ENCODE results near the gene ATMIN.

DNA sequence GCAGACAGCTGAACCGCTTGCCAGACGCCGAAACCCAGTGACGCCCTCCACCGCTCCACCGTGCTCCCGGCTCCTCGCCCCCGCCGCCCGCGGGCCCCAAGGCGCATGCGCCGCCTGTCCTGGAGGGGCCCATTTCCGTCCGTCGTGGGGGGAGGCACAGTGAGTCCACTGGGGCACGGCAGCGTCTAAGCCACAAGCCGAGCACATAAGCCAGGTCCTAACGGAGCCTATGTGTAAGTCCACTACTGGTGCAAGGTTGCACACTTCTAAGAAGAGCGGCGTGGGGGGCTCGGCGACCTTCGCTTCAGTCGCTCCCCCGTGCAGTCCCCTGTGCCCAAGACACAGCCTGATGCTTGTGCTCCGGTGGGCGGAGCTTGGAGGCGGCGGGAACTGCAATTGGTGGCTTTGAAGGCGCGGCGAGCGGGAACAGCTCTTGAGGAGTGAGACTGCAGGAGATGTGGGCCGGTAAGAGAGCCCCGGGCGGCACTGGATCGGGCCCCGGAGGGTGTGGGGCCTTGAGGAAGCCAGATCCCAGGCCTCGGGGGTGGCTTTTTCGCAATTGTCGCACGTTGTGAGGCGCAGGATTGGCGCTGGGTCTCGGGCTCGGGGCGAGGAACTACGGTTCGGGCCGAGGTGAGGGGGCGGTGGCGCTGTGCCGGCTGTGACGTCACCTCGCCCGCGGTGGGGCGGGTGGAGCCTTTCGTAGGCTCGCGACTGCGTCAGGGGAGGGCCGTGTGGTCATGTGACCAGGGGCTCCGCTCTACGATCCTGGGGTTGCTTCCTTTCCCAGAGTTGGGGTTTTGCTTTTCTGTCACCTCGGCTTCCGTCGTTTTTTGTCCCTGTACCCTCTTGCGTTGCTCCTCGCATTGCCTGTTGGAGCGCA is 28.6 kb upstream of the ATMIN start, which contains the start of the genes CENPN and CMC2:
- no peak for TF ChIP-seq EZH2 (IDR thresholded peaks at IDR 0.05; ENCODE audit: borderline replicate concordance, insufficient read depth, low read depth, low read length, poor library complexity, severe bottlenecking)
- TF ChIP-seq, protein P1, sequence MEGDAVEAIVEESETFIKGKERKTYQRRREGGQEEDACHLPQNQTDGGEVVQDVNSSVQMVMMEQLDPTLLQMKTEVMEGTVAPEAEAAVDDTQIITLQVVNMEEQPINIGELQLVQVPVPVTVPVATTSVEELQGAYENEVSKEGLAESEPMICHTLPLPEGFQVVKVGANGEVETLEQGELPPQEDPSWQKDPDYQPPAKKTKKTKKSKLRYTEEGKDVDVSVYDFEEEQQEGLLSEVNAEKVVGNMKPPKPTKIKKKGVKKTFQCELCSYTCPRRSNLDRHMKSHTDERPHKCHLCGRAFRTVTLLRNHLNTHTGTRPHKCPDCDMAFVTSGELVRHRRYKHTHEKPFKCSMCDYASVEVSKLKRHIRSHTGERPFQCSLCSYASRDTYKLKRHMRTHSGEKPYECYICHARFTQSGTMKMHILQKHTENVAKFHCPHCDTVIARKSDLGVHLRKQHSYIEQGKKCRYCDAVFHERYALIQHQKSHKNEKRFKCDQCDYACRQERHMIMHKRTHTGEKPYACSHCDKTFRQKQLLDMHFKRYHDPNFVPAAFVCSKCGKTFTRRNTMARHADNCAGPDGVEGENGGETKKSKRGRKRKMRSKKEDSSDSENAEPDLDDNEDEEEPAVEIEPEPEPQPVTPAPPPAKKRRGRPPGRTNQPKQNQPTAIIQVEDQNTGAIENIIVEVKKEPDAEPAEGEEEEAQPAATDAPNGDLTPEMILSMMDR (IDR thresholded peaks at IDR 0.05): no peak

Measured in B cell (primary cell).